Measurements from ENCODE around the gene OSTN. TPM values are rescaled to one million over a fixed set of nuclear protein-coding genes. Genes with fewer than 3 reads are reported as not detected.

Gene OSTN
- total and polyA plus RNA-seq, 10 donors, result 0.03 TPM; not detected in 9

GRCh38 chr3:191220908-191221307 lies 21.9 kb downstream of the OSTN start:
- peaks cover 0 to 4% (median 0%) of the 10 kb centered on the region in 8 donors for H3K9me3 ChIP-seq
- H3K27ac ChIP-seq, result no peak overlapping the region
- 78 to 89% (median 85%) methylated on average over 5 of the region's 5 CpGs for WGBS, 5 donors
- H3K4me3 ChIP-seq, result no peak overlapping the region
- TF ChIP-seq POLR2AphosphoS5 (IDR thresholded peaks at IDR 0.05), result no peak
- intact Hi-C loops (cut with DNase I; ENCODE audit: low total_unique reads), result no loop called here
- H3K4me1 ChIP-seq, result no peaks in the 10 kb centered on the region
- no peaks in the 10 kb centered on the region for H3K27me3 ChIP-seq (replicated peaks in 1 of 7)
- DNase-seq, result no peak
- no peaks in the 10 kb centered on the region for H3K36me3 ChIP-seq

GRCh38 chr3:191221638-191222037 lies 22.6 kb downstream of the OSTN start:
- no peaks in the 10 kb centered on the region for H3K4me1 ChIP-seq
- DNase-seq, result no peak
- H3K27ac ChIP-seq, result no peak overlapping the region
- TF ChIP-seq POLR2A (IDR thresholded peaks at IDR 0.05) (no peak), CTCF (IDR thresholded peaks at IDR 0.05 in 8 of 11, conservative IDR thresholded peaks at IDR 0.05 in 3 of 11) (no peak), POLR2AphosphoS5 (IDR thresholded peaks at IDR 0.05) (no peak)
- H3K36me3 ChIP-seq, result no peaks in the 10 kb centered on the region
- no peak overlapping the region for H3K4me3 ChIP-seq
- intact Hi-C loops (cut with DNase I; ENCODE audit: low total_unique reads), result no loop called here
- 85 to 100% (median 96%) methylated on average over 1 of the region's 1 CpG for WGBS, 5 donors
- peaks cover 0 to 4% (median 0%) of the 10 kb centered on the region in 8 donors for H3K9me3 ChIP-seq
- H3K27me3 ChIP-seq (replicated peaks in 1 of 7), result no peaks in the 10 kb centered on the region

- Histone ChIP-seq H3K27me3 (replicated peaks in 1 of 7) (no peaks in the 10 kb centered on the region), H3K4me1 (no peaks in the 10 kb centered on the region), H3K27ac (no peak overlapping the region), H3K4me3 (no peak overlapping the region), H3K36me3 (no peaks in the 10 kb centered on the region), H3K9me3 (peaks cover 0 to 4% (median 0%) of the 10 kb centered on the region in 8 donors)
- intact Hi-C loops (cut with DNase I; ENCODE audit: low total_unique reads), result no loop called here
- TF ChIP-seq POLR2A (IDR thresholded peaks at IDR 0.05) (no peak), POLR2AphosphoS5 (IDR thresholded peaks at IDR 0.05) (no peak), CTCF (IDR thresholded peaks at IDR 0.05 in 8 of 11, conservative IDR thresholded peaks at IDR 0.05 in 3 of 11) (no peak)
- DNase-seq, result no peak
- 79 to 83% (median 81%) methylated on average over 5 of the region's 5 CpGs for WGBS, 5 donors
These were observed 28.5 kb downstream of the OSTN start for GRCh38 chr3:191227541-191227940.

GRCh38 chr3:191234216-191234615 lies 35.2 kb downstream of the OSTN start:
- intact Hi-C loops (cut with DNase I; ENCODE audit: low total_unique reads), result no loop called here
- Histone ChIP-seq H3K9me3 (no peaks in the 10 kb centered on the region), H3K4me3 (no peak overlapping the region), H3K27ac (no peak overlapping the region), H3K4me1 (peaks cover 0 to 5% (median 0%) of the 10 kb centered on the region in 6 donors), H3K36me3 (no peaks in the 10 kb centered on the region), H3K27me3 (replicated peaks in 1 of 7) (no peaks in the 10 kb centered on the region)
- no peak for DNase-seq
- 92 to 97% (median 96%) methylated on average over 9 of the region's 9 CpGs for WGBS, 5 donors
- TF ChIP-seq POLR2A (IDR thresholded peaks at IDR 0.05) (no peak), CTCF (IDR thresholded peaks at IDR 0.05 in 8 of 11, conservative IDR thresholded peaks at IDR 0.05 in 3 of 11) (no peak)

All from spleen (tissue), 11 donors.